Stromal cell of bone marrow (primary cell): ENCODE results near the gene SGCE.
"Not testable (repeated sequence)": the region's sequence is repeated elsewhere in the genome, so short reads cannot be mapped to it uniquely, and the experiment has no call there.

Experiments
- DNase-seq: peaks from one replicate; pipeline ENCODE4 v3.0.0-alpha.2; 2012; ENCODE audit warnings: low read depth

SGCE gene

GRCh38 chr7:94655848-94656657, at the start of gene SGCE:
Gene SGCE (minus strand): TSS chr7:94656133. CDS start chr7:94656098, 35 bp downstream.
- peak; percentile 61 for DNase-seq

GRCh38 chr7:94705155-94706021, 49.5 kb upstream of the SGCE start:
- DNase-seq, result not testable (repeated sequence)

GRCh38 chr7:94701555-94701973, 45.6 kb upstream of the SGCE start:
- DNase-seq, result no peak

- DNase-seq, result no peak
Observed at GRCh38 chr7:94700926-94701554, 45.1 kb upstream of the SGCE start.

GRCh38 chr7:94698275-94698674, 42.3 kb upstream of the SGCE start:
- peak; percentile 34 for DNase-seq

GRCh38 chr7:94697035-94697974, 41.4 kb upstream of the SGCE start:
- DNase-seq, result peak; percentile 95

- DNase-seq, result no peak
Observed at GRCh38 chr7:94687810-94688209, 31.9 kb upstream of the SGCE start.

- DNase-seq, result no peak
Observed at GRCh38 chr7:94687076-94687475, 31.1 kb upstream of the SGCE start.

GRCh38 chr7:94683066-94683465, 27.1 kb upstream of the SGCE start:
- no peak for DNase-seq

GRCh38 chr7:94679358-94679757, 23.4 kb upstream of the SGCE start:
- no peak for DNase-seq

GRCh38 chr7:94676431-94676830, 20.5 kb upstream of the SGCE start:
- DNase-seq, result no peak

- no peak for DNase-seq
Observed at GRCh38 chr7:94675356-94675755, 19.4 kb upstream of the SGCE start.

GRCh38 chr7:94671444-94672235, 15.7 kb upstream of the SGCE start:
- DNase-seq, result no peak

- no peak for DNase-seq
Observed at GRCh38 chr7:94669773-94670495, 14.0 kb upstream of the SGCE start.

GRCh38 chr7:94666879-94667587, 11.1 kb upstream of the SGCE start:
- DNase-seq, result no peak

GRCh38 chr7:94665426-94665825, 9.5 kb upstream of the SGCE start:
- DNase-seq, result no peak

- DNase-seq, result no peak
Observed at GRCh38 chr7:94664023-94664422, 8.1 kb upstream of the SGCE start.

- no peak for DNase-seq
Observed at GRCh38 chr7:94662548-94662947, 6.6 kb upstream of the SGCE start.

GRCh38 chr7:94660006-94660405, 4.1 kb upstream of the SGCE start:
- DNase-seq, result no peak
